Measurements from ENCODE around the gene SYT8. TPM values are rescaled to one million over a fixed set of nuclear protein-coding genes. Genes with fewer than 3 reads are reported as not detected.

Gene SYT8
- total RNA-seq: not detected

GRCh38 chr11:1834779-1835670 lies at the start of gene SYT8:
TSS of gene SYT8 (plus strand) at chr11:1834990. CDS start at chr11:1835106, 116 bp downstream.
- H3K4me3 ChIP-seq: no peak within 1 kb of the TSS
- TF ChIP-seq CTCF (IDR thresholded peaks at IDR 0.05 in 4 of 5, conservative IDR thresholded peaks at IDR 0.05 in 1 of 5): no peak
- TF ChIP-seq POLR2A (IDR thresholded peaks at IDR 0.05): no peak
- no peaks in the 10 kb centered on the region for H3K27me3 ChIP-seq
- in situ Hi-C loops (cut with MboI; ENCODE audit: low sequenced_read_pairs in 4 of 4) (no loop called here), intact Hi-C loops (cut with DNase I; ENCODE audit: low total_unique reads) (loop anchor here (5.0 kb wide), 1 partner anchor 47 kb away; no protein-coding TSS in a partner anchor)
- no peak for ATAC-seq
- DNase-seq: peak in 1 of 2 donors; percentile 11
- no peaks in the 10 kb centered on the region for H3K36me3 ChIP-seq
- no peaks in the 10 kb centered on the region for H3K9me3 ChIP-seq
- H3K27ac ChIP-seq: no peak within 1 kb of the TSS
- peaks cover 0 to 25% of the 10 kb centered on the region in 2 donors for H3K4me1 ChIP-seq

- in situ Hi-C loops (cut with MboI; ENCODE audit: low sequenced_read_pairs in 4 of 4): no loop called here
- no peak overlapping the region for H3K4me3 ChIP-seq
- no peaks in the 10 kb centered on the region for H3K27me3 ChIP-seq
- no peak for DNase-seq
- intact Hi-C loops (cut with DNase I; ENCODE audit: low total_unique reads): no loop called here
- no peak for TF ChIP-seq CTCF (IDR thresholded peaks at IDR 0.05 in 4 of 5, conservative IDR thresholded peaks at IDR 0.05 in 1 of 5)
- no peak for TF ChIP-seq POLR2A (IDR thresholded peaks at IDR 0.05)
- ATAC-seq: no peak
- H3K27ac ChIP-seq: no peak overlapping the region
- H3K36me3 ChIP-seq: no peaks in the 10 kb centered on the region
- no peaks in the 10 kb centered on the region for H3K4me1 ChIP-seq
- H3K9me3 ChIP-seq: no peaks in the 10 kb centered on the region
These were observed 48.9 kb upstream of the SYT8 start for GRCh38 chr11:1785749-1786413.

- in situ Hi-C loops (cut with MboI; ENCODE audit: low sequenced_read_pairs in 4 of 4) (no loop called here), intact Hi-C loops (cut with DNase I; ENCODE audit: low total_unique reads) (no loop called here)
- no peak overlapping the region for H3K4me3 ChIP-seq
- no peaks in the 10 kb centered on the region for H3K9me3 ChIP-seq
- H3K27me3 ChIP-seq: peaks cover 0 to 4% (median under 1%) of the 10 kb centered on the region in 3 donors
- no peaks in the 10 kb centered on the region for H3K4me1 ChIP-seq
- no peak for TF ChIP-seq POLR2A (IDR thresholded peaks at IDR 0.05)
- TF ChIP-seq CTCF (IDR thresholded peaks at IDR 0.05 in 4 of 5, conservative IDR thresholded peaks at IDR 0.05 in 1 of 5): no peak
- no peak overlapping the region for H3K27ac ChIP-seq
- H3K36me3 ChIP-seq: no peaks in the 10 kb centered on the region
- DNase-seq (no peak), ATAC-seq (no peak)
These were observed 48.3 kb upstream of the SYT8 start for GRCh38 chr11:1786466-1786865.

- DNase-seq (no peak), ATAC-seq (no peak)
- H3K4me3 ChIP-seq: no peak overlapping the region
- peaks cover 0 to 19% (median 8%) of the 10 kb centered on the region in 3 donors for H3K27me3 ChIP-seq
- in situ Hi-C loops (cut with MboI; ENCODE audit: low sequenced_read_pairs in 4 of 4): no loop called here
- intact Hi-C loops (cut with DNase I; ENCODE audit: low total_unique reads): no loop called here
- H3K27ac ChIP-seq: no peak overlapping the region
- no peak for TF ChIP-seq POLR2A (IDR thresholded peaks at IDR 0.05)
- no peak for TF ChIP-seq CTCF (IDR thresholded peaks at IDR 0.05 in 4 of 5, conservative IDR thresholded peaks at IDR 0.05 in 1 of 5)
- H3K4me1 ChIP-seq: no peaks in the 10 kb centered on the region
- H3K9me3 ChIP-seq: no peaks in the 10 kb centered on the region
- no peaks in the 10 kb centered on the region for H3K36me3 ChIP-seq
These were observed 42.9 kb upstream of the SYT8 start for GRCh38 chr11:1791912-1792311.

All from gastrocnemius medialis (tissue), 4 donors.